Effector memory CD8-positive, alpha-beta T cell (primary cell): ENCODE data around the gene TSTD1.
"Not testable (repeated sequence)": the region's sequence is repeated elsewhere in the genome, so short reads cannot be mapped to it uniquely, and the experiment has no call there.

ENCODE experiments used
- ATAC-seq: fragments of 150-1000 bp; cut with Tn5 transposase; replicated peaks from 2 replicates; pipeline ENCODE4 v1.10.0; 2021; ENCODE audit warnings: mild to moderate bottlenecking, moderate library complexity
- DNase-seq, 3 experiments: peaks; one replicate each; pipeline ENCODE4 v3.0.0; 2021
- H3K27ac Mint-ChIP-seq, 2 donors: one replicate each; pipeline ENCODE4 v1.8.0; 2022; ENCODE audit warnings: mild to moderate bottlenecking in 2 of 2, mixed read lengths in 2 of 2, moderate library complexity in 2 of 2
- H3K27me3 Mint-ChIP-seq, 2 donors: one replicate each; pipeline ENCODE4 v1.8.0; 2022; ENCODE audit warnings: mixed read lengths in 2 of 2
- H3K36me3 Mint-ChIP-seq: one replicate; pipeline ENCODE4 v1.8.0; 2022; ENCODE audit warnings: mild to moderate bottlenecking, moderate library complexity, mixed read lengths; ENCODE audit not compliant: insufficient read depth
- H3K4me1 Mint-ChIP-seq, 2 donors: one replicate each; pipeline ENCODE4 v1.8.0; 2022; ENCODE audit warnings: low read depth in 2 of 2, mixed read lengths in 2 of 2
- H3K4me3 Mint-ChIP-seq, 2 donors: one replicate each; pipeline ENCODE4 v1.8.0; 2022; ENCODE audit warnings: mild to moderate bottlenecking in 2 of 2, mixed read lengths in 2 of 2, moderate library complexity in 2 of 2
- H3K9me3 Mint-ChIP-seq, 2 donors: one replicate each; pipeline ENCODE4 v1.8.0; 2022; ENCODE audit warnings: mixed read lengths in 2 of 2

The TSTD1 gene

GRCh38 chr1:161039154-161039545, 386 bp upstream of the TSTD1 start:
- DNase-seq (no peak), ATAC-seq (no peak)
- Mint-ChIP-seq H3K27me3 (no peaks in the 10 kb centered on the region), H3K4me1 (peaks cover 32 to 33% of the 10 kb centered on the region in 2 donors), H3K27ac (peak overlapping the region; percentile 92 to 94), H3K4me3 (peak overlapping the region; percentile 86 to 87), H3K9me3 (no peaks in the 10 kb centered on the region), H3K36me3 (peaks cover 51% of the 10 kb centered on the region)

GRCh38 chr1:161037661-161038522, 872 bp downstream of the TSTD1 start:
- Mint-ChIP-seq H3K9me3 (no peaks in the 10 kb centered on the region), H3K4me3 (peak overlapping the region; percentile 86 to 87), H3K4me1 (peaks cover 27 to 32% of the 10 kb centered on the region in 2 donors), H3K36me3 (peaks cover 43% of the 10 kb centered on the region), H3K27ac (peak overlapping the region; percentile 92 to 94), H3K27me3 (no peaks in the 10 kb centered on the region)
- ATAC-seq (no peak), DNase-seq (no peak)

GRCh38 chr1:161033751-161034150, 5.0 kb downstream of the TSTD1 start:
- no peak for DNase-seq
- Mint-ChIP-seq H3K4me1 (peaks cover 12 to 17% of the 10 kb centered on the region in 2 donors), H3K27me3 (no peaks in the 10 kb centered on the region), H3K36me3 (peaks cover 12% of the 10 kb centered on the region), H3K4me3 (no peak overlapping the region), H3K9me3 (no peaks in the 10 kb centered on the region), H3K27ac (no peak overlapping the region)
- ATAC-seq, result no peak

GRCh38 chr1:161032409-161032808, 6.4 kb downstream of the TSTD1 start:
- H3K4me1 Mint-ChIP-seq, result peaks cover 1 to 6% of the 10 kb centered on the region in 2 donors
- H3K27ac Mint-ChIP-seq, result no peak overlapping the region
- H3K36me3 Mint-ChIP-seq, result peaks cover under 1% of the 10 kb centered on the region
- no peak overlapping the region for H3K4me3 Mint-ChIP-seq
- ATAC-seq, result no peak
- no peak for DNase-seq
- H3K27me3 Mint-ChIP-seq, result no peaks in the 10 kb centered on the region
- H3K9me3 Mint-ChIP-seq, result no peaks in the 10 kb centered on the region

- H3K4me1 Mint-ChIP-seq, result peaks cover 1 to 8% of the 10 kb centered on the region in 2 donors
- H3K9me3 Mint-ChIP-seq, result no peaks in the 10 kb centered on the region
- peak overlapping the region in 1 of 2 donors; percentile 77 for H3K27ac Mint-ChIP-seq
Measured at GRCh38 chr1:161031874-161032273, 6.9 kb downstream of the TSTD1 start.

GRCh38 chr1:161029466-161029865, 9.3 kb downstream of the TSTD1 start:
- H3K9me3 Mint-ChIP-seq, ATAC-seq, H3K27ac Mint-ChIP-seq, DNase-seq, H3K36me3 Mint-ChIP-seq, H3K27me3 Mint-ChIP-seq, H3K4me3 Mint-ChIP-seq: not testable (repeated sequence)
- peaks cover 1 to 11% of the 10 kb centered on the region in 2 donors for H3K4me1 Mint-ChIP-seq

More at GRCh38 chr1:161031874-161032273, 6.9 kb downstream of the TSTD1 start:
- H3K27me3 Mint-ChIP-seq, result no peaks in the 10 kb centered on the region
- no peak for DNase-seq
- H3K4me3 Mint-ChIP-seq, result no peak overlapping the region
- no peak for ATAC-seq
- H3K36me3 Mint-ChIP-seq, result no peaks in the 10 kb centered on the region

- not testable (repeated sequence) for H3K27ac Mint-ChIP-seq, H3K9me3 Mint-ChIP-seq, DNase-seq, H3K36me3 Mint-ChIP-seq, H3K27me3 Mint-ChIP-seq, H3K4me3 Mint-ChIP-seq, ATAC-seq
- peaks cover 0 to 11% of the 10 kb centered on the region in 2 donors for H3K4me1 Mint-ChIP-seq
Measured at GRCh38 chr1:161026954-161027353, 11.8 kb downstream of the TSTD1 start.

GRCh38 chr1:161022432-161022831, 16.3 kb downstream of the TSTD1 start:
- Mint-ChIP-seq H3K4me1 (peaks cover 20 to 29% of the 10 kb centered on the region in 2 donors), H3K4me3 (peak overlapping the region in 1 of 2 donors; percentile 86), H3K27ac (peak overlapping the region in 1 of 2 donors; percentile 67)
- H3K36me3 Mint-ChIP-seq, ATAC-seq, H3K9me3 Mint-ChIP-seq, DNase-seq, H3K27me3 Mint-ChIP-seq: not testable (repeated sequence)

- ATAC-seq (no peak), DNase-seq (no peak)
- H3K9me3 Mint-ChIP-seq, result no peaks in the 10 kb centered on the region
- H3K4me1 Mint-ChIP-seq, result peaks cover 20 to 27% of the 10 kb centered on the region in 2 donors
- peaks cover 5% of the 10 kb centered on the region for H3K36me3 Mint-ChIP-seq
- no peaks in the 10 kb centered on the region for H3K27me3 Mint-ChIP-seq
- peak overlapping the region; percentile 86 to 90 for H3K27ac Mint-ChIP-seq
- peak overlapping the region; percentile 86 to 90 for H3K4me3 Mint-ChIP-seq
Measured at GRCh38 chr1:161021970-161022353, 16.8 kb downstream of the TSTD1 start.

GRCh38 chr1:161021165-161021969, 17.4 kb downstream of the TSTD1 start:
- H3K36me3 Mint-ChIP-seq, result peaks cover 5% of the 10 kb centered on the region
- ATAC-seq (peak; percentile 96), DNase-seq (peak; percentile 77 to 81 (median 80))
- no peaks in the 10 kb centered on the region for H3K27me3 Mint-ChIP-seq
- peak overlapping the region; percentile 86 to 90 for H3K4me3 Mint-ChIP-seq
- no peaks in the 10 kb centered on the region for H3K9me3 Mint-ChIP-seq
- H3K4me1 Mint-ChIP-seq, result peaks cover 20 to 27% of the 10 kb centered on the region in 2 donors
- peak overlapping the region; percentile 86 to 90 for H3K27ac Mint-ChIP-seq

GRCh38 chr1:161020509-161021164, 18.1 kb downstream of the TSTD1 start, which contains the start of gene F11R:
Gene F11R, minus strand, starts transcription at chr1:161021152. Its CDS starts 79 bp downstream, at chr1:161021073.
- peak within 1 kb of the TSS; percentile 86 to 90 for H3K4me3 Mint-ChIP-seq
- peaks cover 20 to 27% of the 10 kb centered on the region in 2 donors for H3K4me1 Mint-ChIP-seq
- H3K27me3 Mint-ChIP-seq, result no peaks in the 10 kb centered on the region
- H3K36me3 Mint-ChIP-seq, result peaks cover 5% of the 10 kb centered on the region
- H3K9me3 Mint-ChIP-seq, result no peaks in the 10 kb centered on the region
- H3K27ac Mint-ChIP-seq, result peak within 1 kb of the TSS; percentile 86 to 90
- ATAC-seq, result peak; percentile 28
- peak in 1 of 3 experiments; percentile 31 for DNase-seq

- peaks cover 20 to 27% of the 10 kb centered on the region in 2 donors for H3K4me1 Mint-ChIP-seq
Measured at GRCh38 chr1:161019751-161020495, 18.8 kb downstream of the TSTD1 start.

More at GRCh38 chr1:161019751-161020495, 18.8 kb downstream of the TSTD1 start:
- peak overlapping the region; percentile 86 to 90 for H3K4me3 Mint-ChIP-seq
- DNase-seq (no peak), ATAC-seq (no peak)
- H3K27me3 Mint-ChIP-seq, result no peaks in the 10 kb centered on the region
- peak overlapping the region; percentile 86 to 90 for H3K27ac Mint-ChIP-seq
- no peaks in the 10 kb centered on the region for H3K9me3 Mint-ChIP-seq
- H3K36me3 Mint-ChIP-seq, result peaks cover 5% of the 10 kb centered on the region
